GM10266 (cell line): ENCODE results near the gene ZNF654.
"Not testable (repeated sequence)": the region's sequence is repeated elsewhere in the genome, so short reads cannot be mapped to it uniquely, and the experiment has no call there.

Experiments
- DNase-seq: peaks from one replicate; pipeline ENCODE4 v3.0.0; 2012; ENCODE audit errors: extremely low spot score
- TF ChIP-seq, protein P1 (sequence below): IDR thresholded peaks from 2 replicates; pipeline ENCODE4 v1.5.1; 2012; ENCODE audit warnings: mild to moderate bottlenecking, low read depth; ENCODE audit not compliant: control insufficient read depth, insufficient read depth; ENCODE audit errors: missing control alignments

ZNF654 gene

GRCh38 chr3:88167704-88168103, 108.6 kb downstream of the ZNF654 start:
- TF ChIP-seq, protein P1, sequence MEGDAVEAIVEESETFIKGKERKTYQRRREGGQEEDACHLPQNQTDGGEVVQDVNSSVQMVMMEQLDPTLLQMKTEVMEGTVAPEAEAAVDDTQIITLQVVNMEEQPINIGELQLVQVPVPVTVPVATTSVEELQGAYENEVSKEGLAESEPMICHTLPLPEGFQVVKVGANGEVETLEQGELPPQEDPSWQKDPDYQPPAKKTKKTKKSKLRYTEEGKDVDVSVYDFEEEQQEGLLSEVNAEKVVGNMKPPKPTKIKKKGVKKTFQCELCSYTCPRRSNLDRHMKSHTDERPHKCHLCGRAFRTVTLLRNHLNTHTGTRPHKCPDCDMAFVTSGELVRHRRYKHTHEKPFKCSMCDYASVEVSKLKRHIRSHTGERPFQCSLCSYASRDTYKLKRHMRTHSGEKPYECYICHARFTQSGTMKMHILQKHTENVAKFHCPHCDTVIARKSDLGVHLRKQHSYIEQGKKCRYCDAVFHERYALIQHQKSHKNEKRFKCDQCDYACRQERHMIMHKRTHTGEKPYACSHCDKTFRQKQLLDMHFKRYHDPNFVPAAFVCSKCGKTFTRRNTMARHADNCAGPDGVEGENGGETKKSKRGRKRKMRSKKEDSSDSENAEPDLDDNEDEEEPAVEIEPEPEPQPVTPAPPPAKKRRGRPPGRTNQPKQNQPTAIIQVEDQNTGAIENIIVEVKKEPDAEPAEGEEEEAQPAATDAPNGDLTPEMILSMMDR: no peak
- DNase-seq: no peak

DNA sequence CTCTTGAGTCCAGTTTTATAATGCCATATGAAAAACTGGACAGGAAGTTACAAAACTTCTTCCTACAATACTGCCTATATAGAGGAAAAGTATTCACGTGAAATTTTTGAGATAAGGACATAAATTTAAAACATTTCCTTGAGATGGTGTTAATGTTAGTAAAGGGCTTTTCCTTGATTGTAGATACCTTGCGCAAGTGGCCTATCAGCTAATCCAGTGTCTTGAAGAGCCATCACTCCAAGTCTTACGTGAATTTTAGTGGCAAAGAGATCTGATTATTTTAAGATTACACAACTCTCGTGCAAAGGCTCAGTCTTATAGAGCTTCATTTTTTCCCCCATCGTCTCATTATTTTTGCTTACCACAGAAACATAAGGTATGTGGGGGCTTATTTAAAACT, 109.1 kb downstream of the ZNF654 start:
- DNase-seq: no peak
- TF ChIP-seq, protein P1: no peak

DNA sequence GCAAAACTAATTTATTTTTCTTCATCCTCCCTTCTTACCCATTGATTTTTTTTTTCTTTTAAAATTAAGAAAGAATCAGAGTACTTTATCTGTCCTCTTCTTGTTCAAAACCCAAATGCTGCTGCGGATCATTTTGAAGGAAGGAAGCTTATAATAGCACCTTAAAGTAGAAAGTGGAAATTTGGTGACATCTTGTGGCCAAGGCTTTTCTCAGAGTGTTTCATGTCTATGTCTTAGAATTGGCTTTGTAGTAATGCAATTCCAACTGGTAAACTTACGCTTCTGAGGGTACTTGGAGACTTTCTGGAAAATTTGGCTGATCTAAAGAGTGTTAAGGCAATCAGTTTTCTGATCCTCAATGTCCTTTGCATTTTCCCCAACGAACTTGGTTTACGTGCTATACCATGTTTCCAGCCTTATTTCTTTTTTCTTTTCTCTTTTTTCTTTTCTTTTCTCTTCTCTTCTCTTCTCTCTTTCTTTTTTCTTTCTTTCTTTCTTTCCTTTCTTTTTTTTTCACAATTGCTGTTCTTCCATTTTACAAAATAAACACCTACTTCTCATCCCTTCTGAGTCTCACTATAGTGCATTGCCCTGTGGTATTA, 121.4 kb downstream of the ZNF654 start:
- TF ChIP-seq, protein P1: peak; percentile 68
- peak; percentile 22 for DNase-seq

DNA sequence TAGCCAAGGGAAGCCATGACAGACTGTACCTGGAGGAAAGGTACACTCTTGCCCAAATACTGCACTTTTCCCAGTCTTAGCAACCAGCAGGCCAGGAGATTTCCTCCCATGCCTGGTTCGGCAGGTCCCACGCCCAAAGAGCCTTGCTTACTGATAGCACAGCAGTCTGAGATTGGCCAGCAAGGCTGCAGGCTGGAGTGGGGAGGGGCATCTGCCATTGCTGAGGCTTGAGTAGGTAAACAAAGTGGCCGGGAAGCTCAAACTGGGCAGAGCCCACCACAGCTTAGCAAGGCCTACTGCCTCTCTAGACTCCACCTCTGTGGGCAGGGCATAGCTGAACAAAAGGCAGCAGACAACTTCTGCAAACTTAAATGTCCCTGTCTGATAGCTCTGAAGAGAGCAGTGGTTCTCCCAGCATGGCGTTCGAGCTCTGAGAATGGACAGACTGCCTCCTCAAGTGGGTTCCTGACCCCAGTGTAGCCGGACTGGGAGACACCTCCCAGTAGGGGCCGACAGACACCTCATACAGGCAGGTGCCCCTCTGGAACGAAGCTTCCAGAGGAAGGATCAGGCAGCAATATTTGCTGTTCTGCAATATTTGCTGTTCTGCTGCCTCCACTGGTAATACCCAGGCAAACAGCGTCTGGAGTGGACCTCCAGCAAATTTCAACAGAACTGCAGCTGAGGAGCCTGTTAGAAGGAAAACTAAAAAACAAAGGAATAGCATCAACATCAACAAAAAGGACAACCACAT, 123.3 kb downstream of the ZNF654 start:
- DNase-seq: not testable (repeated sequence)

DNA sequence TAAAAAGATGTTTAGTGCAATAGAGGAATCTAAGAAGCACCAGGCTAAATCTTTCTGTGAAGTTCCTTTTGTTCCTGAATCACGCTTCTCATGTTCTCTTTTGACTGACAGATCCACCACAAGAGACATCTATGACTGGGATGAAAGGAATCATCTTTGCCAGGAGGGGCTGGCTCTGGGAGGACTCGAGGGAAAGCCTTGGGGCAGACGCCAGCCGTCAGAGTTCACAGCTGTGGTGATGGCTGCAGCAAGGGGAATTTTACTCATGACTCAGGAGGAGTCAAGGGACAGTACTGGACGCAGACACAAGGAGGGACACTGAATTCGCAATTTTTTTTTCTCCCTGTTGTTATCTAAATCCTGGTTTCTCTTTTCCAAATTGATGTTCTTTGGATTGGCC, 129.4 kb downstream of the ZNF654 start:
- TF ChIP-seq, protein P1: no peak
- no peak for DNase-seq

GRCh38 chr3:88189361-88189810, 130.3 kb downstream of the ZNF654 start:
- peak; percentile 10 for DNase-seq
- TF ChIP-seq, protein P1: no peak

- TF ChIP-seq, protein P1: no peak
- DNase-seq: no peak
Observed at GRCh38 chr3:88191872-88192409, 132.9 kb downstream of the ZNF654 start.
